Fibroblast of lung (primary cell): Measurements from ENCODE around the gene ASAP2.

Experiments used
- EZH2 ChIP-seq: IDR thresholded peaks from 2 replicates; pipeline ENCODE4 v1.5.1; 2012; ENCODE audit warnings: low read length, control low read depth, mild to moderate bottlenecking; ENCODE audit errors: missing control alignments
- TF ChIP-seq, protein P1 (sequence below), 2 donors: IDR thresholded peaks in 1 of 2; conservative IDR thresholded peaks in 1 of 2; 1 replicate in 1 of 2; 2 replicates in 1 of 2; pipeline ENCODE4 v1.5.1; 2011 to 2012; ENCODE audit warnings: low read length in 2 of 2, control low read depth in 1 of 2, inconsistent platforms in 1 of 2, low read depth in 1 of 2, mild to moderate bottlenecking in 1 of 2

DNA sequence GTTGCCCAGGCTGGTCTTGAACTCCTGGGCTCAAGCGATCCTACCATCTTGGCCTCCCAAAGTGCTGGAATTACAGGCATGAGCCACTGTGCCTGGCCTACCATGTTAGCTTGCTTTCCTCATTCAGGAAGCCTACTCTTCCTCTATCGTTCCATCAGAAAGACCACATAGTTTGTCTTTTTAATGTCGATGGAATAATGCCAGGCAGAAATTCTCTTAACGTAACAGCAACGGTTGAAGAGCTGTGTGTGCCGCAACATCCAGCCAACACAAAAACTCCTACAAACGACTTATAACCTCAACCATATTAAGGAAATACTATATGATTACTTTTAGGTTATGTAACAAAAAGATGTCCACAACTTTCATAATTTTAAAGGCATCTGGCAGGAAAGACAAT is 206.2 kb downstream of the ASAP2 start:
- TF ChIP-seq, protein P1, sequence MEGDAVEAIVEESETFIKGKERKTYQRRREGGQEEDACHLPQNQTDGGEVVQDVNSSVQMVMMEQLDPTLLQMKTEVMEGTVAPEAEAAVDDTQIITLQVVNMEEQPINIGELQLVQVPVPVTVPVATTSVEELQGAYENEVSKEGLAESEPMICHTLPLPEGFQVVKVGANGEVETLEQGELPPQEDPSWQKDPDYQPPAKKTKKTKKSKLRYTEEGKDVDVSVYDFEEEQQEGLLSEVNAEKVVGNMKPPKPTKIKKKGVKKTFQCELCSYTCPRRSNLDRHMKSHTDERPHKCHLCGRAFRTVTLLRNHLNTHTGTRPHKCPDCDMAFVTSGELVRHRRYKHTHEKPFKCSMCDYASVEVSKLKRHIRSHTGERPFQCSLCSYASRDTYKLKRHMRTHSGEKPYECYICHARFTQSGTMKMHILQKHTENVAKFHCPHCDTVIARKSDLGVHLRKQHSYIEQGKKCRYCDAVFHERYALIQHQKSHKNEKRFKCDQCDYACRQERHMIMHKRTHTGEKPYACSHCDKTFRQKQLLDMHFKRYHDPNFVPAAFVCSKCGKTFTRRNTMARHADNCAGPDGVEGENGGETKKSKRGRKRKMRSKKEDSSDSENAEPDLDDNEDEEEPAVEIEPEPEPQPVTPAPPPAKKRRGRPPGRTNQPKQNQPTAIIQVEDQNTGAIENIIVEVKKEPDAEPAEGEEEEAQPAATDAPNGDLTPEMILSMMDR (conservative IDR thresholded peaks at IDR 0.05 in 1 of 2, IDR thresholded peaks at IDR 0.05 in 1 of 2; ENCODE audit: low read depth in 1 of 2, low read length in 2 of 2) = no peak
- no peak for TF ChIP-seq EZH2
